Mammary epithelial cell (primary cell): Measurements from ENCODE around the gene PTRH2.

ENCODE experiments used
- EZH2 ChIP-seq: IDR thresholded peaks from 2 replicates; pipeline ENCODE4 v1.6.1; 2012; ENCODE audit warnings: low read length, inconsistent platforms, borderline replicate concordance
- TF ChIP-seq, protein P1 (sequence below), 2 donors: IDR thresholded peaks in 1 of 2; conservative IDR thresholded peaks in 1 of 2; 2 replicates each; pipeline ENCODE4 v1.5.1; 2011 to 2012; ENCODE audit warnings: inconsistent platforms in 2 of 2, low read length in 2 of 2, mild to moderate bottlenecking in 2 of 2, control low read depth in 1 of 2, low read depth in 1 of 2; ENCODE audit not compliant: insufficient read depth in 1 of 2; ENCODE audit errors: extremely low read depth in 1 of 2

DNA sequence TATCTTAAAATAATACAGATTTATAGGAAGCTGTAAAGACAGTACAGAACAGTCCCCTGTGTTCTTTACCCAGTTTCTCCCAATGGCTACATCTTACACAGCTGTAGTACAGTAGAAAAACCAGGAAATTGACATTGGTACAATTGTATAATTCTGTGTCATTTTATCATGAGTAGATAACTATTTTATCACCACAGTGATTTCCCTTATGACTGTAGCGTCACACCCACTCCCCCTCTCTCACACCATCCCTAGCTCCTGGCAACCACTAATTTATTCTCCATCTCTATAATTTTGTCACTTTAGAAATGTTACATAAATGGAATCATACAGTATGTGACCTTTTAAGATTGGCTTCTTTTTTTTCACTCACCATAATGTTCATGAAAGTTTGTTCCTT is 56.6 kb downstream of the PTRH2 start:
- TF ChIP-seq, protein P1, sequence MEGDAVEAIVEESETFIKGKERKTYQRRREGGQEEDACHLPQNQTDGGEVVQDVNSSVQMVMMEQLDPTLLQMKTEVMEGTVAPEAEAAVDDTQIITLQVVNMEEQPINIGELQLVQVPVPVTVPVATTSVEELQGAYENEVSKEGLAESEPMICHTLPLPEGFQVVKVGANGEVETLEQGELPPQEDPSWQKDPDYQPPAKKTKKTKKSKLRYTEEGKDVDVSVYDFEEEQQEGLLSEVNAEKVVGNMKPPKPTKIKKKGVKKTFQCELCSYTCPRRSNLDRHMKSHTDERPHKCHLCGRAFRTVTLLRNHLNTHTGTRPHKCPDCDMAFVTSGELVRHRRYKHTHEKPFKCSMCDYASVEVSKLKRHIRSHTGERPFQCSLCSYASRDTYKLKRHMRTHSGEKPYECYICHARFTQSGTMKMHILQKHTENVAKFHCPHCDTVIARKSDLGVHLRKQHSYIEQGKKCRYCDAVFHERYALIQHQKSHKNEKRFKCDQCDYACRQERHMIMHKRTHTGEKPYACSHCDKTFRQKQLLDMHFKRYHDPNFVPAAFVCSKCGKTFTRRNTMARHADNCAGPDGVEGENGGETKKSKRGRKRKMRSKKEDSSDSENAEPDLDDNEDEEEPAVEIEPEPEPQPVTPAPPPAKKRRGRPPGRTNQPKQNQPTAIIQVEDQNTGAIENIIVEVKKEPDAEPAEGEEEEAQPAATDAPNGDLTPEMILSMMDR (conservative IDR thresholded peaks at IDR 0.05 in 1 of 2, IDR thresholded peaks at IDR 0.05 in 1 of 2; ENCODE audit: extremely low read depth in 1 of 2, insufficient read depth in 1 of 2, low read depth in 1 of 2, low read length in 2 of 2): no peak
- no peak for TF ChIP-seq EZH2
